Upper lobe of right lung (tissue), 1 donor: ENCODE measurements around the gene LRRC18. TPM values are rescaled to one million over a fixed set of nuclear protein-coding genes. Genes with fewer than 3 reads are reported as not detected.
A peak's percentile ranks its signal among the peaks of the same experiment; 100 is the strongest.

Experiments
- ATAC-seq: fragments of 200-7000 bp; cut with Tn5 transposase; one replicate; pipeline ENCODE4 v1.9.1; 2020; ENCODE audit warnings: mild to moderate bottlenecking, moderate library complexity
- DNase-seq: peaks from one replicate; pipeline ENCODE4 v3.0.0-alpha.2; 2020
- H3K27ac ChIP-seq: fragments of 200-600 bp; one replicate; pipeline ENCODE4 v1.8.0; 2022
- H3K27me3 ChIP-seq: fragments of 200-600 bp; one replicate; pipeline ENCODE4 v1.8.0; 2022; ENCODE audit warnings: mild to moderate bottlenecking
- H3K36me3 ChIP-seq: fragments of 200-600 bp; one replicate; pipeline ENCODE4 v1.8.0; 2022
- H3K4me1 ChIP-seq: fragments of 200-600 bp; one replicate; pipeline ENCODE4 v1.8.0; 2022
- H3K4me3 ChIP-seq: fragments of 200-600 bp; one replicate; pipeline ENCODE4 v1.8.0; 2022; ENCODE audit warnings: mild to moderate bottlenecking
- H3K9me3 ChIP-seq: fragments of 200-600 bp; one replicate; pipeline ENCODE4 v1.8.0; 2022
- CTCF ChIP-seq: fragments of 200-600 bp; IDR thresholded peaks from one replicate; pipeline ENCODE4 v1.8.0; 2022; ENCODE audit warnings: antibody characterized with exemption
- intact Hi-C: fragments of 100-400 bp; cut with DNase I; formaldehyde crosslinking; loops from one replicate; pipeline ENCODE4 v1.11.0; 2022
- long read RNA-seq: library from polyadenylated mRNA; unstranded; transcript quantifications from one replicate; pipeline ENCODE4 v2.0.0, GENCODE V29; 2021
- total RNA-seq: library from RNA; stranded (reverse); fragmentation: NEBNext Ultra II Directional; extraction: Animal tissue kit (Norgen Biotek cat#: 25700); gene quantifications from one replicate; pipeline ENCODE4 v1.2.1, GENCODE V29; 2021
- donor health status: DM: no; HTN: yes; CAD: no; lungs with severe emphysema.

LRRC18 gene
- 0.96 TPM for total RNA-seq
- long read RNA-seq = 0 reads

GRCh38 chr10:48939790-48940325 is at the start of gene LRRC18:
TSS of gene LRRC18 (minus strand) at chr10:48939840. CDS start at chr10:48914155, 25,685 bp downstream.
- Histone ChIP-seq H3K36me3 (no peaks in the 10 kb centered on the region), H3K27ac (no peak within 1 kb of the TSS), H3K27me3 (no peaks in the 10 kb centered on the region), H3K4me3 (no peak within 1 kb of the TSS), H3K9me3 (no peaks in the 10 kb centered on the region), H3K4me1 (no peaks in the 10 kb centered on the region)
- DNase-seq = no peak
- ATAC-seq = no peak
- no peak for TF ChIP-seq CTCF
- intact Hi-C loops = no loop called here

GRCh38 chr10:48985621-48986158 is 46.0 kb upstream of the LRRC18 start:
- intact Hi-C loops = no loop called here
- no peaks in the 10 kb centered on the region for H3K27me3 ChIP-seq
- no peak overlapping the region for H3K4me3 ChIP-seq
- H3K4me1 ChIP-seq = peaks cover 11% of the 10 kb centered on the region
- H3K27ac ChIP-seq = no peak overlapping the region
- no peaks in the 10 kb centered on the region for H3K36me3 ChIP-seq
- H3K9me3 ChIP-seq = no peaks in the 10 kb centered on the region
- no peak for DNase-seq
- ATAC-seq = no peak
- TF ChIP-seq CTCF = no peak

GRCh38 chr10:48983648-48984351 is 44.2 kb upstream of the LRRC18 start:
- Histone ChIP-seq H3K36me3 (no peaks in the 10 kb centered on the region), H3K27ac (no peak overlapping the region), H3K4me3 (no peak overlapping the region), H3K4me1 (peaks cover 11% of the 10 kb centered on the region), H3K27me3 (no peaks in the 10 kb centered on the region), H3K9me3 (no peaks in the 10 kb centered on the region)
- TF ChIP-seq CTCF = no peak
- intact Hi-C loops = no loop called here
- ATAC-seq = no peak
- DNase-seq = no peak

- Histone ChIP-seq H3K4me1 (peaks cover 11% of the 10 kb centered on the region), H3K9me3 (no peaks in the 10 kb centered on the region), H3K27ac (no peak overlapping the region), H3K36me3 (no peaks in the 10 kb centered on the region), H3K27me3 (no peaks in the 10 kb centered on the region), H3K4me3 (no peak overlapping the region)
- no peak for TF ChIP-seq CTCF
- intact Hi-C loops = no loop called here
- DNase-seq = no peak
- ATAC-seq = no peak
Measured at GRCh38 chr10:48982584-48982983, 42.9 kb upstream of the LRRC18 start.

GRCh38 chr10:48981310-48981907 is 41.8 kb upstream of the LRRC18 start:
- intact Hi-C loops = no loop called here
- peak; percentile 81 for DNase-seq
- Histone ChIP-seq H3K36me3 (no peaks in the 10 kb centered on the region), H3K27ac (no peak overlapping the region), H3K9me3 (no peaks in the 10 kb centered on the region), H3K4me1 (peaks cover 11% of the 10 kb centered on the region), H3K27me3 (no peaks in the 10 kb centered on the region), H3K4me3 (no peak overlapping the region)
- peak; percentile 90 for ATAC-seq
- peak; percentile 88 for TF ChIP-seq CTCF
